HG02938 (cell line): ENCODE data around the gene HNRNPA2B1.
"Not testable (repeated sequence)": the region's sequence is repeated elsewhere in the genome, so short reads cannot be mapped to it uniquely, and the experiment has no call there.

Experiments used
- ATAC-seq: cut with Tn5 transposase; IDR thresholded peaks from one replicate; pipeline ENCODE4 v1.9.1; 2021; ENCODE audit warnings: mild to moderate bottlenecking, moderate library complexity; ENCODE audit not compliant: unreplicated experiment

Gene HNRNPA2B1

DNA sequence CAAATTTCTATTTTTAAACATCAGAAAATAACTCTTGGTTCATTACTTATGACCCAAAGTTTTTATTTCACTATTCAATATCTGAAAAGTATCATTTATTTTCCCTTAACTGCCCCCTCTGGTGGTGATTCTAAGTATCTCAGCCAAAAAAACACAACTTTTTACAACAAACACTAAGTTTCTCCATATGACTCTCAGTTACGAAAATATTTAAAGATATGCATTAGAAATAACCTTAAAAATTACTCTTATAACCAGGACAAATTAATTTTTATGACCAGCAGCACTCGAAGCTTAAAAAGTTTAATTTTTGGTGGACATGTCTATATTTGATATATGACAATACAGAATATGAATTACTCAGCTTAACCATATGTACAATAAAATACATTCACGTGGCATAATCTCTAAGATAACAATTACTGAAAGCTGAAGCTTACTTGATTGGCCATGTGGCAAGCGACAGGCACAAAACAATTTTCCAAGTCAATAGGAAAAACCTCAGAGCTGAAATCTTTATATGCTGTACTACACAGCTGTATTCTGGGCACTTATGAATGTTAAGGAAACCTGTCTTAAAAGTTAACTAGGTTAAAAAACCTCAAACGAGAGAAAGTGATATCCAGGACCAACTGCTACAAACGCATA lies 2.3 kb downstream of the HNRNPA2B1 start:
- ATAC-seq, result no peak

DNA sequence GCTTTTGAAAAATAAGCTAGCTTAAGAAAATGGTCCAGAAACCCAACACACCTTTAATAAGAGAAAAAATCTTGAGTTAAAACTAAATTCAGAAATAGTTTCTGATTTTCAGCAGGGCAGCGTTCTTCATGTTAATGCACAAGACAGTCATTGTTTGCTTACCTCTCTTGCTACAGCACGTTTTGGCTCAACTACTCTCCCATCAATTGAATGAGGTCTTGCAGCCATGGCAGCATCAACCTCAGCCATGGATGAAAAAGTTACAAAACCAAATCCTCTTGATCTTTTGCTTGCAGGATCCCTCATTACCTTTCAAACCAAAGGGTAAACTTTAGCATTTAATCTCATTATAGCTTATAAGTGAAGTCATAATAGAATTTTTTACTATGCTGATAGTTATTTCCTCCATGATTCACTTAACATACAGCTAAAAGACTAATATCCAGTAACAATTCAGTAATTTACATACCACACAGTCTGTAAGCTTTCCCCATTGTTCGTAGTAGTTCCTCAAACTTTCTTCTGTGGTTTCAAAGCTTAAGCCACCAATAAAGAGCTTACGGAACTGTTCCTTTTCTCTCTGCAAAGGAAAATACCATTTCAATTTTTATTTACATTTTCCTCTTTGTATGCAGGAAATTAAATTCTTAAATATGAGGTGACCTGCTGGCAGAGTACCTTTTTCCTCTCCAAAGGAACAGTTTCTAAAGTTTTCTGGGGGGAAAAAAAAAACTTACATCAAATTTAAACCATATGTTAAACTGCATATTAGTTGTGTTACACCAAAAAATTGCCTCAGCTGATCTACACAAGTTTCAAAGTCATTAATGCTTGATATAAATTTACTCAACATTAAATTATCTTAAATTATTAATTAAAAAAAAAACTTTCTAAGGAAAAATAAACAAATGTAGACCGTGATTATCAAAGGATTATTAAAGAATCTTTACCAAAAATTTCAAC lies 3.1 kb downstream of the HNRNPA2B1 start:
- ATAC-seq, result no peak

DNA sequence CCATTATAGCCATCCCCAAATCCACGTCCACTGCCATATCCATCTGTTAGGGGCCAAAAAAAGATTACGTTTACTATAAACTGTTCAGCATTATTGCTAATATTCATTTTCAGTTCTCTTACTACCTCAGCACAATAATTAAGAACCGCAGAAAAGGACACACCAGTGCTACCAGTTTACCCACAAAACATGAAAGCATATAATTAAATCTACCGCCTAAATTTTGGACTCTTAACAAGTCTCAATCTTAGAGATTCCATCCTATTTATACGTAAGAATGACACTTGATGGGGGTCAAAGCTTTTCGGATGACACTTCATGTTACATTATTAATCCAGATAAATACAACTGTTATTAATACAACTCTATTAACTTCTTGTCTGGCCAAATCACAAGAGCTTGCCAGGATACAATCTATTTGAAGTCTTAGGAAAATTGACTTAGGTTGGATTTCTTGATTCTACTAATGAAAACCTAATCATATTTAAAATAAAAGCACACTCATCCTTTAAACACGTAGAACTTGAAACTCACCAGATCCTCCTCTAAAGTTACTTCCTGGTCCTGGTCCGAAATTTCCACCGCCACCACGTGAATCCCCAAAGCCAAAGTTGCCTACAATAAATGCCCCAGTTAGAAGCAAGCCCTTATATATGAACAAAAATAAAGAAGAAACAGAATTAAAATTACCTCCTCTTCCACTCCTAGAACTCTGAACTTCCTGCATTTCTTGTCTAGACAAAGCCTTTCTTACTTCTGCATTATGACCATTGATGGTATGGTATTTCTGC lies 4.5 kb downstream of the HNRNPA2B1 start:
- no peak for ATAC-seq

DNA sequence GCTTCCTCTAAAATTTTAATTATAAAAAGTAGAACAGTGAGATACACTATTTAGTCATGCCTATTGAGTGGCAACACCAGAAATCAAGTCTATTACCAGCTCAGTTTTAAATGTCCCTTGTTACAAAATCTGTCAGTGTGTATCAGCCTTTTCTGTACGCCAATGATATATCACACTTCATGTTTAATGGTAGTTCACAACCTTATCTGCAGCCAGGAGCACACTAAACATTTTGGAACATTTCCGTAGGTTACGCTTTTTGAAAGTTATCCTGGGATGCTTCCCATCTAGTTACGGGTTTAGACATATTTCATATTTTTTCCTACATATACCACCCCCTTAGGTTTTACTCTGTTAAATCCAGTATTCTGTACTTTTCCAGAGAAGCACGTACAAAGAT lies 5.4 kb downstream of the HNRNPA2B1 start:
- no peak for ATAC-seq

DNA sequence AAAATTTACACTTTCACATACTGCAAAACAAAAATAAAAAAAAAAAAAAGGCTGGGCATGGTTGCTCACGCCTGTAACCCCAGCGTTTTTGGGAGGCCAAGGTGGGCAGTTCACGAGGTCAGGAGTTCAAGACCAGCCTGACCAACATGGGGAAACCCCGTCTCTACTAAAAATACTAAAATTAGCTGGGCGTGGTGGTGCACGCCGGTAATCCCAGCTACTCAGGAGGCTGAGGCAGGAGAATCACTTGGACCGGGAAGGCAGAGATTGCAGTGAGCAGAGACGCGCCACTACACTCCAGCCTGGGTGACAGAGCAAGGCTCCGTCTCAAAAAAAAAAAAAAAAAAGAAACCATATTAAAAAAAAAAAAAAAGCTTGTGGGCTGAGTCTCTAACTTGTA lies 5.8 kb downstream of the HNRNPA2B1 start:
- not testable (repeated sequence) for ATAC-seq

DNA sequence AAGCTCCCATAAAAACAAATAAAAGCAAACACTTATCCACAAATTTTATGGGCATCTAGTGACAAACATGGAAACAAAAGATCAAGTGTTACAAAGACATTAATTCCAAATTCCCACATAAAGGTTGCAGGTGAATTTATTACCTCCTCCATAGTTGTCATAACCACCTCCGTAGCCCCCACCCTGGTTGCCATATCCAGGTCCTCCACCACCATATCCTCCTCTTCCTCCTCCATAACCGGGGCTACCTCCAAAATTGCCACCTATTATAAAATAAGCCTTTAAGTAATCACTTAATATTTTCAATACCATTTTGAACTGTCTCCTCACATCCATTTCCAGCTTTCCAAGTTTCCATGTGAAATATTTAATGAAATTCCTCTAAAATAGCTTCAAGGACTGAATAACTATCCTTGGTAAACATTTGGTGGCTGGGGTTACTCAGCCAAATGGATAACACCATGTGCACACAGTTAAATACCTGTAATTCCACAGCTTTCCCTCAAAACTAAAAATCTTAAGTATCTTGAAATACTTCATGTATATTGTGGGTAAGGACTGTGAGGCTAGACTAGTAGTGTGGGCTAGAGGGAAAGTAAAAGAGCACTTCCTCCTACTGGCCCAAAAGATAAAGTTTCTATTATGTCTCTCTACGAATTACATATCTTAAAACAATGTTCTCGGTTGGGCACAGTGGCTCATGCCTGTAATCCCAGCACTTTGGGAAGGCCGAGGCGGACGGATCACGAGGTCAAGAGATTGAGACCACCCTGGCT lies 6.9 kb downstream of the HNRNPA2B1 start:
- no peak for ATAC-seq

DNA sequence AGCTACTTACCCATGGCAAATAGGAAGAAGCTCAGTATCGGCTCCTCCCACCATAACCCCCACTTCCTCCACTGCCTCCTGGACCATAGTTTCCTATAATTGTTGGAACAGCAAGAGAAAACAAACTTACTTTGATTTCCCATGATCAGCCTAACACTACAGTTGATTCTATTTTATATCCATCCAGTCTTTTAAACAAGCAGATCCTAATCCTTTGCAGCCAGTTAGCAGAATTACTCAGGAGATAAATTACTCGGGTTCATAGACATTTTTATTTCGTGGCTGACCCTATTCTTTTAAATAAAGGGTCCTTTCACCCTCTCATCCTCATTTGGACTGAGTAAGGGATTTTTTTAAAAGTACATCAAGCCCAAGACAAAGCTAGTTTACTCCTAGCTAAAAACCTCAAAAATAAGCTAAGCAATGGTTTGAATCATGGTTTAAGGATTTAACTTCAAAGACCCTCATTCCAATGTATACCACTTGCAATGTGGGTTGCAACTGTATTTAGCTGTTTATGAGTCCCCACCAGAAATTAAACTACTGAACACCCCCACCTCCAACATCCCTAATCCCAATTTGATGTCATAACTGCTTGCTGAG lies 8.0 kb downstream of the HNRNPA2B1 start:
- no peak for ATAC-seq

DNA sequence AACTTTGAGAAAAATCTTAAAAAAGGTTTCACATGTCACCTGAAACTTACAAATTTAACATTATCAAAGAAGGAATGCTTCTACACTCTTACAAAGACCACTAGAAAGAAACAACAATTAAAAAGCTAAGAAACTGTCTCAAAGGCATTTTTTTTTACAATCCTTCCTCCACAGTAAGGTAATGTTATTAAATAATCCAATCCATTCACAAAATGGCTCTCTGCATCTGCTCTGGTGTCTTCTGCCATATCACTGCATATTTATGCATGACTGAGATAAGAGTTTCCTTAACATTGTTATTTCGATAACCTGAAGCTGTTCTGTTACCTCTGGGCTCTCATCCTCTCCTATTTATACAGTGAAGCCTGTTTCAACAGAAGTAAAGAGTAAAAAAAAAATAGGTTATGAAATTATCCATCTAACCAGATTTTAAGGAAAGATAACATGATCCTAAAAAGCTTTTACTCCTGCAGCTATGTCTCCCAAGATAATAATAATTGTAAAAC lies 8.5 kb downstream of the HNRNPA2B1 start:
- ATAC-seq, result no peak

DNA sequence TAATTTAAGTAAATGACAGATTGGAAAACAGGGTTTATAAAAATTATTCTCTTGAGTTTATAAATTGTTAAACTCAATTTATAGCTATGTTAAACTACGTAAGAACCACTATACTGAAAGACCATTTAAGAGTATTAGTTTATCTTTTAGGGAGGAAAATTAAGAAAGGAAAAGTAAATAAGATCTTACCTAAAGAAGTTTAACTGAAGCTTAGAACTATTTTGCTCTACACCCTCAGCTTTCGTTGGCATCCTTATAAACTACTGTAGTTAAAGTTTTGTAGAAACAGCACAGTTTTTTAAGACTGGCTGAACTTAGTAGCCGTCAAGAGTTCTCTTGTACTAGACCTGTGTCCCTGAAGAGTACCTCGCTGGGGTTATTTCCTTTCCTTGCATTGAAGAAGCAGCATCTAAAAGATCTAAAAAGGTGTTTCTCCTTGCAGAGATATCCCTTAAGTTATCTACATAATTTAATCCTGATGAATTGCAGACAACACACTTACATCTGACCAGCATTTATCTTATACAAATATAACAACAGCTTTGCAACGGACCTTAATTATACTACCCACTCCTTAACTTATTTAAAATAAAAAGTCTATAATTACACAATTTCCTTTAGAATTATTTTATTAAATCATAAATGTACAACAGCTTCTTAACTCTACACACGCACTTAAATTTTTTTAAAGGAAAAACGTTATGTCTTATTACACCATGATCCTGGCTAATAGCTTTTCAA lies 9.1 kb downstream of the HNRNPA2B1 start:
- ATAC-seq, result no peak

DNA sequence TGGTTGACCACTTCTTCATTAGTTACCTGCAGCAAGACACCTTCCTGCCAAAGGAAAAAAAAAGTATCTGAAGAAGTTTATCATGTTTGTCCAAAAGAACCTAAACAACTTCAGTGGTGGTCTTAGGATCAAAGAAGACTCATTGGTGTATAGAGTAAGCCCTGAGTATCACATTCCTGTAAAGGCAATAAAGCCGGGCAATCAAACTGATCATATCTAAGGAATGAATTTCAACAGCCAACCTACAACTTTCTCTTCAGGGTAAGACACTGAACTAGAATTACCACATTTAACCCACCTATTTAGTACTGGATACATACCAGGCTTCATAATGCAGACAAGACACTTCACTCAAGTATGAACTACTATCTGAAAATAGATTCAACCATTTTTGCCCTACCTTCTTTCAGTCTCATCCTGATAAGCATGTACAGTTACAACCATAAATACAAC lies 10.1 kb downstream of the HNRNPA2B1 start:
- ATAC-seq, result no peak

DNA sequence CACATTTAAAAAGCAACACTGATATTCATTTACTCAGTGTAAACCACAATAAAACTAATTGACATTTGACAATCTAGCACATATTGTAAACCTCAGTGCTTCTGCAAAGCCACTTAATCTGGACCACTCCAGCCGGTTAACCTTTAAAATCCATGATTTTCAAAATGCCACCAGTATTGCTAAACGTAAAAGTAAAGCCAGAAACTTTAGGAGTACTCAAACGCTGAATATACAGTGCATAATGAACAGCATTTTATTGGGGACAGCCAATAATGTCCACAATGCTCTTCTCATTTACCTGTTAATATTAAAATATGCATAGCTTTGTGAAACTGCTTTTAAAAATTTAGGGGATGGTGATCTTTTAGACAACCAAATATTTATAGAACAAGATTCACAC lies 10.8 kb downstream of the HNRNPA2B1 start:
- ATAC-seq, result no peak

DNA sequence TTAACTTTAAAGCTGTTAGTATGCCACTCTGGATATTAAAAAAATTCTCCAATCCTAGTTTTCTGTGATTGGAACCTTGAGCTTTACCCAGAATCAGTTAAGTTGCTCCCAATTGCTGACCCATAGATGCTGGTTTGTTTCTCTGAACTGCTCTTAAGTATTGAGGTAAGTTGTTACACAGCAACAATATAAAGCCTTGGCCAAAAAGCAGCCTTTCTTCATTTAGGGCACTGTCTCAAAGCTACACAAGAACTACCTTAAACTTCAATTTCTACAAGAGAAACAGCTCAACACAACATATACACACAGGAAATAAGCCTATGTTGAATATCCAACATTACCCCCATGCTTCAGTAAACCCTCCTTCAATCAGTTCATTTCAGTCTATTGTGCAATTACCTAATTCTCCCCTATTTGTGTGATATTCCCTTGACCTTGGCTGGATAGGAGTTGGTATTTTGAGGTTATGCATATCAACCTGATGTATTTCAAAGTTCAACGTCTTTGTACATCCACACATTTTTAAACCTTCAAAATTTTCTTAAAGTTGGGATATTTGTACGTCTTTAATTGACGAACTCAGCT lies 11.5 kb downstream of the HNRNPA2B1 start:
- ATAC-seq, result no peak

DNA sequence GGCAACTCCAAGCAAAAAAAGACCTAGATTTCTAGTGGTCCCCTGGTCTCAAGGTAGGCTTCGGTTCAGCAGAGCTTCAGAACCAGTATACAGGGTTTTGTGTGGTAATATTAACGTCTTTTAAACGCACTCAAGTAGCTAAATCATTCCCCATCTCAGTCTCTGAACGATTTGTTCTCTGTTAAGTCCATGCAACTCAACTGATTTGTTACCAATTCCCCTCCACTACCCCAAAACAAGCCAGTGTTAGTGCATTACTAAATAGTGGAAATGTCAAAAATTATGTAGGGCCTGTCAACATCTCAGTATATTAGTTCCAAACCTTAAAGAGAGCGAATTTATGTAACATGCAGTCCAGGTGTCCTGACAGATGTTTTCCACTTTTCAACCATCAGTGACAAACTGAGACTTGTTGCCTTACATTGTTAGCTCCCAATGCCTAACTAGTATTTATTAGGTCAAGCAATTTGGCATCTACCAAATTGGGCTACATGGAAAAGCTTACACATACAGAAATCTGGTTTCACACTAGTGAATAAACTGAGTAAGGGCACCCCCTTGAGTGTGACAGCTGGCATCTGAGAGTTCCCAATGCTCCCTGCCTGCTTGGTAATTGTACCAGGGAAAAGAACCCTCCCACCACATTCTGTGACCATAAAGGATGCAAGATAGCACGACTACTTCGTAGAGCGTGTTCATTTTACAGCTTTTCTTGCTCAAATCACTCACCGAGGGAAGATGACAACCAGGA lies 12.2 kb downstream of the HNRNPA2B1 start:
- ATAC-seq, result no peak

DNA sequence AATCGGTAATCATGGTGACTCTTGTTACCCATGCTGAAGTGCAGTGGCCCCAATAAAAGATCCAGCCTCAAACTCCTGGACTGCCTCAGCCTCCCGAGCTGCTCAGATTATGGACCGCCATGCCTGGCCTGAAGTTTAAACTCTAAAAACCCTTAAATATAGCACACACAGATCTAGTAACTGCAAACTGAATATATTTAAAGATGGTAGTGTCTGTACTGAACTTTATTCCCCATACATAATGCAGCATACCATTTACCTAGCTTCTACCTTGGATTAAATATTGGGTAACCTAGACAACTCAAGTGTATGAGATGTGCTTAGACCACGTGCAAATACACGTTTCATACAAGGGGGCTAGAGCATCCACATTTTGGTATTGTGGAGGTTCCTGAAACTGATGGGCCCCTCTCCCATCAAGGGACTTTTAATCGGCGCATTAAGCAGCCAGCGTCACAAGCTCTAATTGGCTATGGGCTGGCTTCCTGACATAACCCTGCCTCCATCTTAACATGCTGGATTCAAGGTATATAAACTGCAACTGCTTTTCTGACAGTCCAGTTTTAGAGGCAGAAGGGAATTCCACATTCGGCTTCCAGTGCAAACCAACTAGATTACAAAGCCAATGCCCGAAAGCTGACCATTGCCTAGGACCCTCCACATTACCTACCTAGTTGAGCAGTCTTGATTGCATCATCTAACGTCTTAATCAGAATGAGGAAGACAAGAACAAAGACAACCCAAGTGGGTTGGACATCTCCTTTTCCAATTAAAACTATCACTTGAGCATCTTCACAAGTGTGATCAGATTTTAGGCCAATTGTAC lies 13.0 kb downstream of the HNRNPA2B1 start:
- ATAC-seq, result no peak

DNA sequence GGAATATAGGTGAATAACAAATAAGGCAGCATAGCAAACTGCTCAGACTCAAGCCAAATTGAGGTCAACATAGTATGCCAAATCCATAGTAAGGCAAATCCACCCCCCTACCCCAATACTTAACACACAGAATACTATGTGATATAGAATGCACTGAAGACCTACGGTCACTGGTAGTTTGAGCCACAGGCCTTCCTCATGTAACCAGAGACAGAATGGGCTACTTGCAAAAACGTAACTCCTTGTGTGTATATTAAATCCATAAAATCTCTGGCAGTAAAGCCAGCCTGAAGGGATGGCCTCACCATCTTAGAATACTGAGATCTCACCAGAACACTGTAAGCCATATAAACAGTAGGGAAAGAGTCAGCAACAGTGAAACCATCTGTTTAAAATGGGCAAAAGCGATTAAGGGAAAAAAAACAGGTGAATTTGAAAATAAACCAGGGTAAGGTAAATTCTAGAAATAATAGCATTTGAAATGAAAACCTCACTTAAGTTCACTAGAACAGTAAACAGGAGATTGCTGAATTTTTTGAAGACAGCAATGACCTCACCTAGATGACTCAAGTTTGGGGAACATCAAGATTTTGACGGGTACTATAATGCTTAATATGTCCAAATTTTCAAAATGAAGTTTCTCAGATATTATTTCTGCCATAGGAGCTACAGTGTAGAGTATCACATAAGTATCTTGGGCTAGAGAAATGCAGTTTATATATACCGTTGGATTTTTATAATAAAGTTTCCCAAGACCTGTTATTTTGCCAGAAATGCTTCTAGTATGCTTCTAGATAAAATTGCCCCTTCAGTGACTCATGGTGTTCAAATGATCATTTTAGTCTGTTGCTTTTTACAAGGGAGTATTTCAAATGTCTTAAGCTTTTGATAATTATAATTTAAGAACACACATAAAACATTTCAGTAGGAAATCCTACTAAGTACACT lies 13.9 kb downstream of the HNRNPA2B1 start:
- ATAC-seq, result no peak

DNA sequence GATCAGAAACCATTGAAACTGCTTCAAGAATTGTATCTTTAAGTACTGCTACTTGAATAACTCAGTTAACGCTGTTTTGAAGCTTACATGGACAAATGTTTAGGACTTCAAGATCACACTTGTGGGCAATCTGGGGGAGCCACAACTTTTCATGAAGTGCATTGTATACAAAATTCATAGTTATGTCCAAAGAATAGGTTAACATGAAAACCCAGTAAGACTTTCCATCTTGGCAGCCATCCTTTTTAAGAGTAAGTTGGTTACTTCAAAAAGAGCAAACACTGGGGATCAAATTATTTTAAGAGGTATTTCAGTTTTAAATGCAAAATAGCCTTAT lies 14.7 kb downstream of the HNRNPA2B1 start:
- no peak for ATAC-seq
